ENCODE measurements around the gene STPG1. TPM values are rescaled to one million over a fixed set of nuclear protein-coding genes. Genes with fewer than 3 reads are reported as not detected.

Gene STPG1
- polyA plus RNA-seq, 2 donors, result 4.8 to 8.8 TPM

GRCh38 chr1:24381256-24381655, 32.3 kb downstream of the STPG1 start:
- Histone ChIP-seq H3K36me3 (ENCODE audit: control insufficient read depth in 2 of 2, insufficient read depth in 2 of 2, low read length in 1 of 2) (peaks cover 2 to 3% of the 10 kb centered on the region in 2 donors), H3K27ac (ENCODE audit: low read depth in 2 of 2, low read length in 1 of 2) (peak overlapping the region; percentile 83 to 94), H3K27me3 (ENCODE audit: control insufficient read depth in 1 of 2, insufficient read depth in 2 of 2, low read length in 2 of 2) (no peaks in the 10 kb centered on the region), H3K4me3 (ENCODE audit: low read depth in 1 of 2, low read length in 2 of 2) (no peak overlapping the region), H3K4me1 (ENCODE audit: control insufficient read depth in 2 of 2, insufficient read depth in 2 of 2, low read length in 1 of 2) (peaks cover 2 to 14% of the 10 kb centered on the region in 2 donors), H3K9me3 (ENCODE audit: control insufficient read depth in 2 of 2, insufficient read depth in 1 of 2, low read depth in 1 of 2, low read length in 1 of 2) (no peaks in the 10 kb centered on the region)
- WGBS, 2 donors, result 61 to 67% methylated on average over 2 of the region's 2 CpGs

GRCh38 chr1:24380508-24380907, 33.1 kb downstream of the STPG1 start:
- Histone ChIP-seq H3K9me3 (ENCODE audit: control insufficient read depth in 2 of 2, insufficient read depth in 1 of 2, low read depth in 1 of 2, low read length in 1 of 2) (no peaks in the 10 kb centered on the region), H3K27me3 (ENCODE audit: control insufficient read depth in 1 of 2, insufficient read depth in 2 of 2, low read length in 2 of 2) (no peaks in the 10 kb centered on the region), H3K4me3 (ENCODE audit: low read depth in 1 of 2, low read length in 2 of 2) (no peak overlapping the region), H3K27ac (ENCODE audit: low read depth in 2 of 2, low read length in 1 of 2) (peak overlapping the region; percentile 83 to 98), H3K36me3 (ENCODE audit: control insufficient read depth in 2 of 2, insufficient read depth in 2 of 2, low read length in 1 of 2) (peaks cover 2 to 3% of the 10 kb centered on the region in 2 donors), H3K4me1 (ENCODE audit: control insufficient read depth in 2 of 2, insufficient read depth in 2 of 2, low read length in 1 of 2) (peaks cover 2 to 12% of the 10 kb centered on the region in 2 donors)
- 91 to 92% methylated on average over 5 of the region's 5 CpGs for WGBS, 2 donors

- peaks cover 2 to 3% of the 10 kb centered on the region in 2 donors for H3K36me3 ChIP-seq (ENCODE audit: control insufficient read depth in 2 of 2, insufficient read depth in 2 of 2, low read length in 1 of 2)
- peaks cover 2 to 8% of the 10 kb centered on the region in 2 donors for H3K4me1 ChIP-seq (ENCODE audit: control insufficient read depth in 2 of 2, insufficient read depth in 2 of 2, low read length in 1 of 2)
- no peak overlapping the region for H3K4me3 ChIP-seq (ENCODE audit: low read depth in 1 of 2, low read length in 2 of 2)
- no peaks in the 10 kb centered on the region for H3K9me3 ChIP-seq (ENCODE audit: control insufficient read depth in 2 of 2, insufficient read depth in 1 of 2, low read depth in 1 of 2, low read length in 1 of 2)
- WGBS, 2 donors, result 55 to 69% methylated on average over 8 of the region's 8 CpGs
- H3K27me3 ChIP-seq (ENCODE audit: control insufficient read depth in 1 of 2, insufficient read depth in 2 of 2, low read length in 2 of 2), result no peaks in the 10 kb centered on the region
- H3K27ac ChIP-seq (ENCODE audit: low read depth in 2 of 2, low read length in 1 of 2), result peak overlapping the region; percentile 83 to 92
Observed at GRCh38 chr1:24379733-24380315, 33.8 kb downstream of the STPG1 start.

- Histone ChIP-seq H3K9me3 (ENCODE audit: control insufficient read depth in 2 of 2, insufficient read depth in 1 of 2, low read depth in 1 of 2, low read length in 1 of 2) (no peaks in the 10 kb centered on the region), H3K4me1 (ENCODE audit: control insufficient read depth in 2 of 2, insufficient read depth in 2 of 2, low read length in 1 of 2) (peaks cover 0 to 12% of the 10 kb centered on the region in 2 donors), H3K36me3 (ENCODE audit: control insufficient read depth in 2 of 2, insufficient read depth in 2 of 2, low read length in 1 of 2) (peaks cover 0 to 2% of the 10 kb centered on the region in 2 donors), H3K4me3 (ENCODE audit: low read depth in 1 of 2, low read length in 2 of 2) (no peak overlapping the region), H3K27ac (ENCODE audit: low read depth in 2 of 2, low read length in 1 of 2) (peak overlapping the region; percentile 53 to 68), H3K27me3 (ENCODE audit: control insufficient read depth in 1 of 2, insufficient read depth in 2 of 2, low read length in 2 of 2) (no peaks in the 10 kb centered on the region)
- 68 to 80% methylated on average over 13 of the region's 13 CpGs for WGBS, 2 donors
Observed at GRCh38 chr1:24374891-24375786, 38.4 kb downstream of the STPG1 start.

- Histone ChIP-seq H3K36me3 (ENCODE audit: control insufficient read depth in 2 of 2, insufficient read depth in 2 of 2, low read length in 1 of 2) (peaks cover 0 to 2% of the 10 kb centered on the region in 2 donors), H3K4me1 (ENCODE audit: control insufficient read depth in 2 of 2, insufficient read depth in 2 of 2, low read length in 1 of 2) (peaks cover 0 to 12% of the 10 kb centered on the region in 2 donors), H3K4me3 (ENCODE audit: low read depth in 1 of 2, low read length in 2 of 2) (no peak overlapping the region), H3K27me3 (ENCODE audit: control insufficient read depth in 1 of 2, insufficient read depth in 2 of 2, low read length in 2 of 2) (no peaks in the 10 kb centered on the region), H3K27ac (ENCODE audit: low read depth in 2 of 2, low read length in 1 of 2) (peak overlapping the region; percentile 85 to 97), H3K9me3 (ENCODE audit: control insufficient read depth in 2 of 2, insufficient read depth in 1 of 2, low read depth in 1 of 2, low read length in 1 of 2) (no peaks in the 10 kb centered on the region)
- 53 to 74% methylated on average over 8 of the region's 8 CpGs for WGBS, 2 donors
Observed at GRCh38 chr1:24373710-24374109, 39.9 kb downstream of the STPG1 start.

- Histone ChIP-seq H3K27me3 (ENCODE audit: control insufficient read depth in 1 of 2, insufficient read depth in 2 of 2, low read length in 2 of 2) (no peaks in the 10 kb centered on the region), H3K27ac (ENCODE audit: low read depth in 2 of 2, low read length in 1 of 2) (peak overlapping the region; percentile 85 to 97), H3K4me1 (ENCODE audit: control insufficient read depth in 2 of 2, insufficient read depth in 2 of 2, low read length in 1 of 2) (peaks cover 0 to 14% of the 10 kb centered on the region in 2 donors), H3K36me3 (ENCODE audit: control insufficient read depth in 2 of 2, insufficient read depth in 2 of 2, low read length in 1 of 2) (peaks cover 0 to 2% of the 10 kb centered on the region in 2 donors), H3K4me3 (ENCODE audit: low read depth in 1 of 2, low read length in 2 of 2) (no peak overlapping the region), H3K9me3 (ENCODE audit: control insufficient read depth in 2 of 2, insufficient read depth in 1 of 2, low read depth in 1 of 2, low read length in 1 of 2) (no peaks in the 10 kb centered on the region)
- WGBS, 2 donors, result 65 to 80% methylated on average over 7 of the region's 7 CpGs
Observed at GRCh38 chr1:24373044-24373443, 40.5 kb downstream of the STPG1 start.

GRCh38 chr1:24369801-24370200, 43.8 kb downstream of the STPG1 start:
- Histone ChIP-seq H3K4me1 (ENCODE audit: control insufficient read depth in 2 of 2, insufficient read depth in 2 of 2, low read length in 1 of 2) (peaks cover 0 to 25% of the 10 kb centered on the region in 2 donors), H3K27ac (ENCODE audit: low read depth in 2 of 2, low read length in 1 of 2) (peak overlapping the region; percentile 59 to 82), H3K36me3 (ENCODE audit: control insufficient read depth in 2 of 2, insufficient read depth in 2 of 2, low read length in 1 of 2) (no peaks in the 10 kb centered on the region), H3K9me3 (ENCODE audit: control insufficient read depth in 2 of 2, insufficient read depth in 1 of 2, low read depth in 1 of 2, low read length in 1 of 2) (no peaks in the 10 kb centered on the region), H3K4me3 (ENCODE audit: low read depth in 1 of 2, low read length in 2 of 2) (no peak overlapping the region), H3K27me3 (ENCODE audit: control insufficient read depth in 1 of 2, insufficient read depth in 2 of 2, low read length in 2 of 2) (no peaks in the 10 kb centered on the region)
- 82 to 88% methylated on average over 4 of the region's 4 CpGs for whole genome bisulfite sequencing, 2 donors

- WGBS, 2 donors, result 52 to 63% methylated on average over 4 of the region's 4 CpGs
- Histone ChIP-seq H3K27ac (ENCODE audit: low read depth in 2 of 2, low read length in 1 of 2) (peak overlapping the region; percentile 82 to 86), H3K27me3 (ENCODE audit: control insufficient read depth in 1 of 2, insufficient read depth in 2 of 2, low read length in 2 of 2) (no peaks in the 10 kb centered on the region), H3K9me3 (ENCODE audit: control insufficient read depth in 2 of 2, insufficient read depth in 1 of 2, low read depth in 1 of 2, low read length in 1 of 2) (no peaks in the 10 kb centered on the region), H3K4me3 (ENCODE audit: low read depth in 1 of 2, low read length in 2 of 2) (no peak overlapping the region), H3K4me1 (ENCODE audit: control insufficient read depth in 2 of 2, insufficient read depth in 2 of 2, low read length in 1 of 2) (peaks cover 0 to 26% of the 10 kb centered on the region in 2 donors), H3K36me3 (ENCODE audit: control insufficient read depth in 2 of 2, insufficient read depth in 2 of 2, low read length in 1 of 2) (no peaks in the 10 kb centered on the region)
Observed at GRCh38 chr1:24369199-24369598, 44.4 kb downstream of the STPG1 start.

GRCh38 chr1:24366707-24367106, 46.9 kb downstream of the STPG1 start:
- no peak overlapping the region for H3K27ac ChIP-seq (ENCODE audit: low read depth in 2 of 2, low read length in 1 of 2)
- no peaks in the 10 kb centered on the region for H3K27me3 ChIP-seq (ENCODE audit: control insufficient read depth in 1 of 2, insufficient read depth in 2 of 2, low read length in 2 of 2)
- no peaks in the 10 kb centered on the region for H3K9me3 ChIP-seq (ENCODE audit: control insufficient read depth in 2 of 2, insufficient read depth in 1 of 2, low read depth in 1 of 2, low read length in 1 of 2)
- 94 to 97% methylated on average over 9 of the region's 9 CpGs for WGBS, 2 donors
- H3K4me3 ChIP-seq (ENCODE audit: low read depth in 1 of 2, low read length in 2 of 2), result no peak overlapping the region
- peaks cover 0 to 27% of the 10 kb centered on the region in 2 donors for H3K4me1 ChIP-seq (ENCODE audit: control insufficient read depth in 2 of 2, insufficient read depth in 2 of 2, low read length in 1 of 2)
- no peaks in the 10 kb centered on the region for H3K36me3 ChIP-seq (ENCODE audit: control insufficient read depth in 2 of 2, insufficient read depth in 2 of 2, low read length in 1 of 2)
